ENCODE results near the gene SSBP1.
"Not testable (repeated sequence)": the region's sequence is repeated elsewhere in the genome, so short reads cannot be mapped to it uniquely, and the experiment has no call there.

Gene SSBP1

GRCh38 chr7:141709318-141709717, 28.8 kb upstream of the SSBP1 start:
- DNase-seq (ENCODE audit: low spot score): no peak

- DNase-seq (ENCODE audit: low spot score): no peak
Observed at GRCh38 chr7:141709749-141710148, 28.4 kb upstream of the SSBP1 start.

GRCh38 chr7:141710301-141710700, 27.9 kb upstream of the SSBP1 start:
- DNase-seq (ENCODE audit: low spot score): no peak

GRCh38 chr7:141712603-141713255, 25.4 kb upstream of the SSBP1 start:
- DNase-seq (ENCODE audit: low spot score): no peak

GRCh38 chr7:141713890-141714289, 24.3 kb upstream of the SSBP1 start:
- no peak for DNase-seq (ENCODE audit: low spot score)

GRCh38 chr7:141714571-141714970, 23.6 kb upstream of the SSBP1 start:
- DNase-seq (ENCODE audit: low spot score): no peak

GRCh38 chr7:141715018-141715417, 23.1 kb upstream of the SSBP1 start:
- no peak for DNase-seq (ENCODE audit: low spot score)

GRCh38 chr7:141715794-141716689, 22.1 kb upstream of the SSBP1 start:
- DNase-seq (ENCODE audit: low spot score): no peak

GRCh38 chr7:141717450-141717849, 20.7 kb upstream of the SSBP1 start:
- DNase-seq (ENCODE audit: low spot score): no peak

- DNase-seq (ENCODE audit: low spot score): no peak
Observed at GRCh38 chr7:141722529-141722928, 15.6 kb upstream of the SSBP1 start.

GRCh38 chr7:141729020-141729419, 9.1 kb upstream of the SSBP1 start:
- no peak for DNase-seq (ENCODE audit: low spot score)

- DNase-seq (ENCODE audit: low spot score): no peak
Observed at GRCh38 chr7:141731476-141732149, 6.5 kb upstream of the SSBP1 start.

- peak; percentile 4 for DNase-seq (ENCODE audit: low spot score)
Observed at GRCh38 chr7:141737118-141737835, 881 bp upstream of the SSBP1 start.

- DNase-seq (ENCODE audit: low spot score): no peak
Observed at GRCh38 chr7:141738592-141739013, 445 bp downstream of the SSBP1 start.

- no peak for DNase-seq (ENCODE audit: low spot score)
Observed at GRCh38 chr7:141739250-141739649, 1.1 kb downstream of the SSBP1 start.

GRCh38 chr7:141742229-141742628, 4.1 kb downstream of the SSBP1 start:
- no peak for DNase-seq (ENCODE audit: low spot score)

GRCh38 chr7:141744131-141744530, 6.0 kb downstream of the SSBP1 start:
- no peak for DNase-seq (ENCODE audit: low spot score)

- DNase-seq (ENCODE audit: low spot score): no peak
Observed at GRCh38 chr7:141748396-141748795, 10.2 kb downstream of the SSBP1 start.

- DNase-seq (ENCODE audit: low spot score): not testable (repeated sequence)
Observed at GRCh38 chr7:141751904-141752303, 13.7 kb downstream of the SSBP1 start.

GRCh38 chr7:141752634-141753033, 14.5 kb downstream of the SSBP1 start:
- DNase-seq (ENCODE audit: low spot score): no peak

GRCh38 chr7:141754939-141755338, 16.8 kb downstream of the SSBP1 start:
- DNase-seq (ENCODE audit: low spot score): no peak

- no peak for DNase-seq (ENCODE audit: low spot score)
Observed at GRCh38 chr7:141763797-141764196, 25.6 kb downstream of the SSBP1 start, which contains the start of gene TAS2R3. TAS2R3 (plus strand) TSS chr7:141764097; CDS start chr7:141764159, 62 bp downstream.
